ENCODE data around the gene DIAPH3. TPM values are rescaled to one million over a fixed set of nuclear protein-coding genes. Genes with fewer than 3 reads are reported as not detected.

DIAPH3 gene
- total RNA-seq, 1 donor from 2014 or later, result 24.1 TPM

DNA sequence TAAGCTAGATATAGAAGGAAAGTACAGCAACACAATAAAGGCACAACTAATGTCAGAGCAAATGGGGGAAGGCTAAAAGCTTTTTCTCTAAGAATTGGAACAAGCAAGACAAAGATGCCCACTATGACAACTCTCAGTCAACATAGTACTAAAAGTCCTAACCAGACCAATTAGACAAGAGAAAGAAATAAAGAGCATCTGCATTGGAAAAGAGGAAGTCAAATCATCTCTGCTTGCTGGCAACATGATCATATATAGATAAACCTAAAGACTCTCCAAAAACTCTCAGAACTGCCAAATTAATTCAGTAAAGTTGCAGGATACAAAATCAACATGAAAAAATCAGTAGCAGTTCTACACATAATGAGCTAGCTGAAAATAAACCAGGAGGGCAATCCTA, 542.0 kb downstream of the DIAPH3 start:
- peaks cover 7% of the 10 kb centered on the region for H3K36me3 Mint-ChIP-seq (ENCODE audit: low read depth)
- H3K4me3 Mint-ChIP-seq (ENCODE audit: unreplicated experiment), result no peak overlapping the region
- H3K27me3 Mint-ChIP-seq (ENCODE audit: low read depth), result no peaks in the 10 kb centered on the region
- TF ChIP-seq, protein P1, sequence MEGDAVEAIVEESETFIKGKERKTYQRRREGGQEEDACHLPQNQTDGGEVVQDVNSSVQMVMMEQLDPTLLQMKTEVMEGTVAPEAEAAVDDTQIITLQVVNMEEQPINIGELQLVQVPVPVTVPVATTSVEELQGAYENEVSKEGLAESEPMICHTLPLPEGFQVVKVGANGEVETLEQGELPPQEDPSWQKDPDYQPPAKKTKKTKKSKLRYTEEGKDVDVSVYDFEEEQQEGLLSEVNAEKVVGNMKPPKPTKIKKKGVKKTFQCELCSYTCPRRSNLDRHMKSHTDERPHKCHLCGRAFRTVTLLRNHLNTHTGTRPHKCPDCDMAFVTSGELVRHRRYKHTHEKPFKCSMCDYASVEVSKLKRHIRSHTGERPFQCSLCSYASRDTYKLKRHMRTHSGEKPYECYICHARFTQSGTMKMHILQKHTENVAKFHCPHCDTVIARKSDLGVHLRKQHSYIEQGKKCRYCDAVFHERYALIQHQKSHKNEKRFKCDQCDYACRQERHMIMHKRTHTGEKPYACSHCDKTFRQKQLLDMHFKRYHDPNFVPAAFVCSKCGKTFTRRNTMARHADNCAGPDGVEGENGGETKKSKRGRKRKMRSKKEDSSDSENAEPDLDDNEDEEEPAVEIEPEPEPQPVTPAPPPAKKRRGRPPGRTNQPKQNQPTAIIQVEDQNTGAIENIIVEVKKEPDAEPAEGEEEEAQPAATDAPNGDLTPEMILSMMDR (IDR thresholded peaks at IDR 0.05), result no peak
- no peaks in the 10 kb centered on the region for H3K4me1 Mint-ChIP-seq (ENCODE audit: low read depth)
- H3K27ac Mint-ChIP-seq (ENCODE audit: unreplicated experiment), result no peak overlapping the region
- no peak for DNase-seq (ENCODE audit: low spot score)
- H3K9me3 Mint-ChIP-seq (ENCODE audit: low read depth), result peaks cover 20% of the 10 kb centered on the region

Other genes with a start within 250 kb of the DIAPH3 start
- 18.5 to 26.5 TPM (median 22.3 TPM) in 3 replicates for gene TDRD3, start 233.3 kb upstream of the DIAPH3 start, total RNA-seq

All from chondrocyte (in vitro differentiated cells).